LNCaP clone FGC (cell line): ENCODE results near the gene APOBEC4.

ENCODE experiments used
- DNase-seq: peaks from one replicate; pipeline ENCODE4 v3.0.0-alpha.2; 2011; ENCODE audit warnings: low read depth
- H3K4me3 ChIP-seq: 2 replicates; pipeline ENCODE4 v1.5.1; 2011; ENCODE audit warnings: mild to moderate bottlenecking, low read depth, low read length, control low read depth
- CTCF ChIP-seq: IDR thresholded peaks from 2 replicates; pipeline ENCODE4 v1.5.1; 2012; ENCODE audit warnings: mild to moderate bottlenecking; ENCODE audit not compliant: control insufficient read depth, insufficient read depth; ENCODE audit errors: extremely low read depth

Gene APOBEC4

DNA sequence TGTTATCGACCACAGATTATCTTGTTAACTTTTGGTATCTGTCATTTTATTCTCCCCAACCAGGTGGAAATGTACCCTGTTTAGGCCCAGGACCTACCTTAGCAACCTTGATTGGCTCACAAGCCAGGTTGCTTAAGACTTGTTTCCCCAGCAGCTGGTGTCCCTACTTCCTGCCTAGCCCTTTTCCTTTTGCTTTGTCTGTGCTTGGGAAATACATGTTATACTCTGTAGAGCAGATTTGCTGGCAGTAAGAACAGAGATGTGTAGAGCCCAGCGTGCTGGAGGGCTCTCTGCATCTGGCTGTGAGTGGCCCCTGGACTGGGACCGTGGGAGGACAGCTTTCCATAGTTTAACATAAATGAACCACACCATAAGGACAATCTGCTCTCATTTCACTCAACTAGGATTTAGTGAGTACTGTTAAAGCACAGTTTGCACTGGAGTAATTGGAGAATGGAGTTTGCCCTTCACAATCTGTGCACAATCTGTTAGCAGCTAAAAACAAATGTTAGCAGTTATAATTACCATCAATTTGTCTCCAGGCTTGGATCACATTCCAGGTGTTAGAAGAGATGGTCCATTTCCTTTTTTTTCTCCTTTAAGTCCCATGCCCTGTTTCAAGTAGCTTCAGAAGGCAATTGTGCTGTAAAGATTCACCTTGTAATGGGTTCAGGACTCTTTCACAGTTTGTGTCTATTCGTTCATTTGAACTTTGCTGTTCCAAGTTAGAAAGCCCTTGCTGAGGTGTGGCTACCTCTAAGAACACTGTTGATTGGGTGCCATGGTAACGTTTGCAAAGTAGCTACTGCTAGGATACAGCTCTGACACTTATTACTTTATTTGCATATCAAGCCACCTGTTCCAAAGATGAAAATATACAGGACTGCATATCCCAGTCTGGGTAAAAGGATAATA, at the start of gene APOBEC4:
Gene APOBEC4 (minus strand): TSS at position 770 of the 915 bp plus-strand sequence. CDS start 4,535 bp downstream, outside the sequence.
- DNase-seq, result no peak
- H3K4me3 ChIP-seq, result no peak within 1 kb of the TSS
- no peak for TF ChIP-seq CTCF

DNA sequence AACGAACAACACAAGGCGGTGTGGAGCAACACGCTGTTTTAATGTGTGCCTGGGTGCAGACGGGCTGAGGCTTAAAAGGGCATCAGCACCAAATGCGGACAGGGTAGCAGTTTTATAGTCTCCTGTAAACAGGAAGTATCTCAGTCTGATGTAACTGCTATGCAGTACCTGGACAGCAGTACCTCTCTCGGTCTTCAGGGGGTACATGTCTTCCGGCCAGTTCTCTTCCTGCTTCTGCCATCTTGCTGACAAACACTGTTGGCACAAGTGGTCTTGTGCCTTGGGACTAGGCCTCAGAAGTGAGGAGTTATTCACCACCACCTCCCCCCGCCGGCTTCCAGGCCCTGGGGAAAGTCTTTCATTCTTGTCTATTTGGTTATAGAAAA, 49.7 kb upstream of the APOBEC4 start:
- no peak overlapping the region for H3K4me3 ChIP-seq
- no peak for DNase-seq
- TF ChIP-seq CTCF, result no peak

GRCh38 chr1:183702087-183702812, 49.1 kb upstream of the APOBEC4 start:
- no peak for DNase-seq
- TF ChIP-seq CTCF, result no peak
- H3K4me3 ChIP-seq, result no peak overlapping the region

GRCh38 chr1:183699616-183700160, 46.6 kb upstream of the APOBEC4 start:
- no peak for DNase-seq
- no peak overlapping the region for H3K4me3 ChIP-seq
- TF ChIP-seq CTCF, result no peak

GRCh38 chr1:183697814-183698590, 44.9 kb upstream of the APOBEC4 start:
- no peak for TF ChIP-seq CTCF
- no peak for DNase-seq

GRCh38 chr1:183696981-183697380, 43.9 kb upstream of the APOBEC4 start:
- no peak for DNase-seq
- no peak for TF ChIP-seq CTCF
- no peak overlapping the region for H3K4me3 ChIP-seq

More at GRCh38 chr1:183697814-183698590, 44.9 kb upstream of the APOBEC4 start:
- H3K4me3 ChIP-seq, result no peak overlapping the region
